Measurements from ENCODE around the gene PRKG1.

The PRKG1 gene

DNA sequence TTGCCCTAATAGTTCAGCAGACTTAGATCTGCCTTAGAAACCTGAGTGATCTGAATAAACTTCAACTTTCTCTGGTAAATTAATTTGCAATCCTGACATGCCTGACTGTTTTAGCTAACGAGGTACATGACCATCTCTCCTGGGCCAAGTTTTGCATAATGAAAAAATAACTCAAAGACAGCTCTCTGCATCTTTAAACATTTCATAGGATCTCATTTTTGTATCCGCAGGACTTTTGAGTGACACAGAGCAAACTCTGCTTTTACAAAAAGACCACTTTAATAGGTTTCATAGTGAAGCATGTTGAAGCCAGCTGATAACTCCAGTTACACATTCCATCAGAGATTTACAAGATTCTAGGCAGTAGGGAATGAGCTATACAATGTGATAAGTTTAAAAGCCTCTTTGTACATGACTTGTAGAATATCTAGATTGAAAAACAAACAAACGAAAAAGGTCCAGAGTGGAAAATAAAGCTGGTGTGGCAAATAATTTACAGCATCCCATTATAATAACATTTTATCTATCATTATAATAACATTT is 2.1 kb downstream of the PRKG1 start:
- no peak for DNase-seq (ENCODE audit: low read depth in 1 of 2, low spot score in 1 of 2)

DNA sequence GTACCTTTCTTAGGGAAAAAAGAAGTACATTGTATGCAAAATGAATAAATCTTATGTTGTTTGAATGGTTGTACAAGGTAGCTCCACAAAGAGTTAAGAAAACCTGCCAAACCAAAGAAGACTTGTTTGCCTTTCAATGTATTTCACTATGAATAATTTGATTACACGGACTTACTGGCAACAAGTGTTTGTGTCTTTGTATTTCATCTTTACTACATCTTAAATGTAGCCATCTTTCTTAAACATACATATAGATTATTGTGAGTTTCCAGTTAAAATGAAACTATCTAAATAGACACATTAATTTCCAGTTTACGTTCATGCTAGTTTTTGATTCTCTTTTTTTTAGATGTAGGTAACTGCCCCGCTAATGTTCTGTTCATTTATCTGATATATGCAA is 2.8 kb downstream of the PRKG1 start:
- no peak for DNase-seq (ENCODE audit: low read depth in 1 of 2, low spot score in 1 of 2)

DNA sequence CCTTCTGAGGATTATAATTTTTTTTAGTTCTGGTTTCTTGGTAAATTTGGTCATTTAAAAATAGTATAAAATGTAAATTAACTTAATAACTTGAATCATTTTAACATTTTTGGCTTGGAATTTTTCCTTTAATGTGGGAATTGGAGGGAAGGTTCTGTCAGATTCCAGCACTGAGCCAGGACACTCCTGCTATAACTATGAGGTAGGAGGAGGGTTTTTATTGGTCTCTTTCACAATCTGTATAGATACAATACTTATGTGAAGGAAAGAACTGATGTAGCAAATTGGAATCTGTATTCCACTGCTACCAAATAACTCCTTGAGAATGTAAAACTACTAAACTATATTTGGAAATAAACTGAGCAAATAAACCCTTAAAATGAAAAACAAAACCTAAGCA is 3.2 kb downstream of the PRKG1 start:
- no peak for DNase-seq (ENCODE audit: low read depth in 1 of 2, low spot score in 1 of 2)

DNA sequence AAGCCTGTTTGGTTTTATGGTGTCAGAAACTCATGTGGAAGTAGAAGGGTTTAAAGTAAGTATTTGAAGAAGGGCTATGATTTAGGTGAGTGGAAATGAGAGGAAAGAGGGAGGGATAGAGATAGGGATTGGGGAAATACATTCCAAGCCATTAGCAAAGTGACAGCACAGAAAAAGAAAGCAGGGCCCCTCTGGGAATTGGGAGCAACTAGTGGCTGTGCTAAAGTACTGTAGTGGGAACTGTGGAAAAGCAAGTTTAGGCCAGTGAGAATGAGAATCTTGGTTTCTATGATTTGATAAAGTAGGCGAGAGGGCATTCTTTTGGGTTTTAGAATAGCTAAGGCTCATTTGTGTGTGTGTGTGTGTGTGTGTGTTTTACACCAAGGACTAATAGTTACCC is 5.0 kb downstream of the PRKG1 start:
- no peak for DNase-seq (ENCODE audit: low read depth in 1 of 2, low spot score in 1 of 2)

DNA sequence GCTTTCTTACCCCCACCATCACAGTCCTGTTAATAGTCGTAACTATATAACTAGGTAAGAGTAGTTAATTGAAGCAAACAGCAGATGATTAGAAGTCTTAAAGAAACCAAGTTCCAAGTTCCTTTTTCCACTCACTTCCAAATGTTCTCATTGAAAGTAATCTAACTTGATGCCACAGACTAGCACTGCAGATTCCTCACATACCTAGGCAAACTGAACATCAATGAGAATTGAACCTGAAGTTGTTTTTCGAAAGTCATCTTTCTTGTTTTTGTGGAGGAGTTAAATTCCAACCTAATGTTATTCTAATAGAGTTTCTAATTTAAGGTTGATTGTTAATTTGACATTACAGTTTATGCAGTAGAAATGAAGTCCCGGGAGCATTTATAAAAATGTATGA is 5.5 kb downstream of the PRKG1 start:
- no peak for DNase-seq (ENCODE audit: low read depth in 1 of 2, low spot score in 1 of 2)

DNA sequence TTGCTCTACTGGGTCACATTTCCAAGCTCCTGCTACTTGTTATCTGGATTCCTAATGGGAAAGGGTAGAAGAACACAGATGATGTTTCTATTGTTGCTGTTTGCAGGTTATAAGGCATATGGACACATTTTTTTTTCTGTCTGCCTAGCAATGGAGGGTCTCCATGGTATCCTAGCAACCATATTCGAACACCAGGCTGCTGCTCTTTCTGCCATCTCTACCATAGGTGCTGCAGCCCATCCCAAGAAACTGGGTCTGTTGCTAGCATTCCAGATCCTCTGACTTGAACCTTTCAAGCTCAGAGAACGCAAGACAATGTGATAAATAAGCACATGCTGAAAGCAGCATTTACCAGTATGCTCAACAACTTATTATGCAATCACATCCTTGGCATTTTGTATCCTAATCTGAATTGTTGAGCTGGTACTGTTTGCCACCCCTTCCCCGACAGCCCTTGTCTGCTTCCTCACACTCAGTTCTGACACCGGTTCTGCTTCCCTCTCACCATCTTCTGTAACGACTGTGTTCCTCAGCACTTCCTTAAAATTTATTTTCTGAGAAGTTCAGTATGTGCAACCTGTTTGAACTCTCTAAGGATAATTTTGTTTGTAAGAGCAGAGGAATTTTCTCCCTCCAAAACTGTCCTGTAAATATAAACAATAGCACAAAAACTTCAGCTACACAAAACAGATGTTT is 6.2 kb downstream of the PRKG1 start:
- DNase-seq (ENCODE audit: low read depth in 1 of 2, low spot score in 1 of 2), result no peak

DNA sequence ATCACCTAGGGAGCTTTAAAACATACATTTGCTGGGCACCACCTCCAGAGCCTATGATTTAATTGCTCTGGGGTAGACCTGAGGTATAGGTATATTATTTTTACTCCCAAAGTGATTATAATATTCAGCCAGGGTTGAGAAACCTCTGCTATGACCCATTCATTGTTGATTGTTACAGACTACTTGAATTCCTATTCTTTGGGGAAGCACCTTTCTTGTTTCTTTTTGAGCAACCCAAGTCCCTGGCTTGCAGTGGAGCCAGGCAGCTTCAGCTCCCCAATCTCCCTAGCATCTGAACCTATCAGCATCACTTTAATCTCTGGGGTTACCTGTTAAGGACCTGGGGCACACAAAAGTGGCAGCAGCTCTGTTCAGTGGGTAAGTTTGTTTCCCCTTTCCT is 8.6 kb downstream of the PRKG1 start:
- no peak for DNase-seq (ENCODE audit: low read depth in 1 of 2, low spot score in 1 of 2)

DNA sequence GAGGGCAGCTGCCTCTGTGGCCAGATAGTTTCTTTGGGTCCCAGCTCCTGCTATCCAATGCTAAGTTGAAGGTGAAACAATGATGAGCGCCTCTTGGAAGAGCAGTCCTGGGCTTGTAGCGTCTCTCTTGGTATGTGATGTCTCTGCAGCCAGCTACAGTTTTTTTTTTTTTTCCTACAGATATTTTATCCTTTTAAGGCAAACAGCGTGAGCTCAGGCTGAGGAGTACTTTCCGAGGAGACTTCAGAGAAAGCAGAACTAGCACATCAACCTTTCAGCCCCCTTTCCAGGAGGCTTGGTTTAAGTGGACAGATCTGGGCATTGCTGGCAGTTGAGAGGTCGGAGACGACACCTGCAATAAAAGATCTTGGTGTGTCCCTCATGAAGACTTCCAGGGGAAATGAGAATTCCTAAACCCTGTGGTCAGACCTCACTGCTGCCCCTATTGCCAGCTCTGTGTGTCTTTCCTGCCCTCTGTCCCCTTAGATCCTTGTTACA is 9.1 kb downstream of the PRKG1 start:
- no peak for DNase-seq (ENCODE audit: low read depth in 1 of 2, low spot score in 1 of 2)

DNA sequence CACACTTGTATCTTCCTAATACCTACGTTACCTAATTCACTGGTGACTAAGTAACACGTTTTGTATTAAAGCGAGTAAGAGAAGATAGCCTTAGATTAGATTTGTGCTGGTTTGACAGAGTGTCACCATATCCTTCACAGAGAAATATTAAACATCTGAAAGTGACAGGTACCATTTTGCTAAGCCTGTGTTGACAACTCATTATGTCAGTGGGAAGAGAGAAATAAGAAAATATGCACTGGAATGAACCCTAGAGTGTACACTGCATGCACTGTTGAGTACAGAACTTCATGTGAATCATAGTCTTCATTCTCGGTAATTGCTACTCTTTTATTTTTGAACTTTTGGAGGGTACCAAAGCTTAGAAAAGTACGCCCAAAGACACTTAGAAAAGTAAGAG is 10.9 kb downstream of the PRKG1 start:
- DNase-seq (ENCODE audit: low read depth in 1 of 2, low spot score in 1 of 2), result no peak

DNA sequence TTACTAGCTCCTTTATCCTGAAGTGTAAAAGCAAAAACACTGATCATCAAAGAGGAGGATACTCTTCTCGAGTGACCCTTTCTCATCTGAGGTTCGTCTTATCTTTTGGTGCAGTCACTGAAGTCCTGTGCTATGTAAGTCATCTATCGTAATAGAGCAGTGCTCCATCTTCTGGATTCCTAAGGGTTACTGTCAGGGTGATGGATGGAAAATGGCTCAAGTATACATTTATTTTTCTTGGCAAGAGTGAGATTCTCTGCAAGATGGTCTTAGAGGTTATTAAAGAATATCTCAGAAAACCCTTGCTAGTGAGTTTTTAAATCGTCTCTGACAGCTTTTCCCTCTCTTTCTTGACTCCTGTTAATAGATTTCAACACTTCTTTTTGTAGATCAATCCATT is 12.4 kb downstream of the PRKG1 start:
- no peak for DNase-seq (ENCODE audit: low read depth in 1 of 2, low spot score in 1 of 2)

DNA sequence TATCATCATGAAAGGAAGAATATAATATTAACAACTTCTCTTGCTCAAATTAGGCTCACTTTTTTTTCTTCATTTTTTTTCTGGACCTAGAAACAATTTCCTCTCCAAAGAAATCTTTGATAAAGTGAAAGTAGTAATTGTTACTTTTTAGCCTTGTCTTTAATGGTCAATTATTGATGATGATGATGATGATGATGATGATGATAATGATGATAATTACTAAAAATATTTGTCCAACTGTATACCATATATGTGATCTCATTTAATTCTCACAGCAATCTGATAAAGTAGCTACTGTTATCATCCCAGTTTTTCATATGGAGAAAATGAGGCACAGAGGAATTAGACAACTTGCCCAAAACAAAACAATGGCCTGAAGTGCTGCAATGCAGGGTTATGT is 12.8 kb downstream of the PRKG1 start:
- DNase-seq (ENCODE audit: low read depth in 1 of 2, low spot score in 1 of 2), result no peak

DNA sequence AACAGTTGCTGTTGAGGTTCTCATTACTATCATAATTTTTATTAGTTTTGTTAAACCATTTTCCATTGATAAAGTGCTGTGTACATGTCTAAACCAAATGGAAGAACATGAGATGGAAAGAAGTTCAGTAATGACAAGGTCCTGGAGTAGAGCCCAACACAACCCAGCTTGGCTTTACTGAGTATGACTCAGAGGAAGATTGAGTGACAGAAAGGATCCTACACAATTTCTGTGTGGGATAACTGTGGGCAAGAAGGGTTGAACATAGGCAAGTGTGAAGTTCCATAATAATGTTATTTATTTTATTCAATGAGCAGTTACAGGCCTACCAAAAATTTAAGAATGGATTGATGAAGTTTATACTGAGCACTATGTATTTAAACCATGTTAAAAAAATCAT is 15.9 kb downstream of the PRKG1 start:
- no peak for DNase-seq (ENCODE audit: low read depth in 1 of 2, low spot score in 1 of 2)

DNA sequence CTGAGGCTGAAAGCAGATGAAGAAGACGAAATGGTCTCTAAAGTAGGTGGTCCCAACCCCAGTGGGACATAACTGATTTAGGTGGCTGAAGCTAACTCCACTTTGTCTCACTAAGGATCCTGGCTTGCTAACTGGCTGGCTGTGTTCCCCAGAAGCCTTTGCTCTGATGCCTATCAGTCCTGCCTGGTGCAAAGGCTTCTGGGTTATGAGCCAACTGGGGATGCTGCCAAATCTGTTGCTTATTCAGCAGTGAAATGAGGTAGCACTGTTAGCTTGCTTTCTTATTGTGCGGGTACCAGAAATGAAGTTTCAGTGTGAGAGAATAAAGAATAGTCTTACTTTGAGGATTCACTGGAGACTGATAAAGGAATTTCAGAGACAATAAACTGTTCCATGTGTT is 18.1 kb downstream of the PRKG1 start:
- no peak for DNase-seq (ENCODE audit: low read depth in 1 of 2, low spot score in 1 of 2)

DNA sequence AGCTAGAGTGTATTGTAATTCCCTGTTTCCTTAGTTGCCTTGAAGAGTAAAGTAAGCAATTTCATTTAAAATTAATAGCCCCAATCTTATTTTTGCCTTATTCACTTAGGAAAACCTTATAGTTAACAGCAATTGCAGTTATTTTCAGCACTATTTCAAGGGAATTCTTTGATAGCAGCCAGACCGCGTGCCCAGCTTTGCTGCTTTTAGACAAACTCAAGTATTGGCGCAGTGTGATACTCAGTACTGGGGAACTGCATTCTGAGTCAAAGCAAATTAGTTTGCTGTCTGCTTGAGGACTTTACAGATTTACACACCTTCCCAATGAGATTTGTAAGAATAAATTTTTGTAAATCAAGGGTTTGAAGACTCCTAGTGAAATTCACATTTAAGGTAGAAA is 21.2 kb downstream of the PRKG1 start:
- no peak for DNase-seq (ENCODE audit: low read depth in 1 of 2, low spot score in 1 of 2)

DNA sequence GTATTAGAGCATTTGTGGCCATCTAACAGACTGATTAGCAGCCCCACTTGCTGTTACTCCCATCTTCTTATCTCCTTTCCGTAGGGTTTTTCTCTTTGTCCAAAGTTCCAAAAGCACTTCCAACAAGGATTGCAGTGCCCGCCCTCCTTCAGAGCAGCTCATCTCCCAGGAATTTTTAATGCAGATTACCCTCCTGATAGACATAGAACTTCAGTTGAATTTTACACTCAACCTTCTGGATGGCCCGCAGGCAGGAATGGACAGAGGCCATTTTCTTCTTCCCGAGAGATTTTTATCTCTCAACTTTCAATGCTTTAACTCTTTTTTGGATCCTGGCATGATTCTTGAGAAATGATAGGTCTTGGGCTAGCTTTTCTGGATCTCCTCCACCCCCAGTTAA is 23.3 kb downstream of the PRKG1 start:
- no peak for DNase-seq (ENCODE audit: low read depth in 1 of 2, low spot score in 1 of 2)

DNA sequence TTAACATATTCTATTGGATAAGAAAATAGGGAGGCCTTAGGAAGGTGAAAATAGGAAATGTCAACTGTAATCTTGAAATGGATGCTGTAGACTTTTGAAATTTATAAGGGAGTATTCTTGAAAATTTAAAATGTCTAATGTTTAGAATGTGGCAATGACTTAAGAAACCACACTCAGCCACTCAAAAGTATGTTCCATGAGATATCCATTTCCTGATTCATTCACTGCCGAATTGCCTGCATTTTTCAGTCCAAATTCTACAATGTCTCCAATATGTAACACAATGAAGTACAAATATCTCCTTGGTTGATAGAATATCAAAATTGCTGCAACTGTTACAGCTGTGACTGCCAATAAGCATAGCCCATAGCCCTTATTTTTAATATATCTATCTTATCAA is 25.9 kb downstream of the PRKG1 start:
- DNase-seq (ENCODE audit: low read depth in 1 of 2, low spot score in 1 of 2), result no peak

DNA sequence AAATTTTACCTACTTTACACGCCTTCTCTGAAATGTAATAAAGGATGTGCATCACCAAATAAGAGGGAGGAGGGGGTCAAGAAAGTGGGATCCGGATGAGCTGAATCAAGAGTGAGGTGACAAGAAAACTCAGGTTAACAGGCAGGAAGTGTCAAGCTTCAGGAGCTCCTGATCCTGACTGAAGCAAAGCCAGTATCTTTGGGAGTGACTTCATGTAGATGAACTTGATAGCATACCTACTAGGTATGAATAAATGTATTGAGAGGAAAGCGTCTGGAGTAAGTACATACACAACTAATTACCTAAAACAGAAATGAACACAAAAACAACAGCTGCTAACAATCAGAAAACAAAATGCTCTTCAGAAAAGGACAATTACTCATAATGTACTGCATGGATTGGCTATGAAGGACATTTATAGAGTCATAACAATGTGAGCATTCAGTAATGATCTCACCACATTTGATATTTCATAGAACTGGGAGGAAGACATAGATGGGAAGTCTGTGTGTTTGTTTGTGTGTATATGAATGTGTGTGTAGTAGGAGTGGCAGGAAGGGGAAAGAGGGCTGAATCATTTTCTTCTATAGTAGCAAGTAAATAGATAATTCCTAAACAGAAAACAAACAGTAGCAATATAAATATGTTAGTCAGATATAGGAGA is 29.4 kb downstream of the PRKG1 start:
- no peak for DNase-seq (ENCODE audit: low read depth in 1 of 2, low spot score in 1 of 2)

DNA sequence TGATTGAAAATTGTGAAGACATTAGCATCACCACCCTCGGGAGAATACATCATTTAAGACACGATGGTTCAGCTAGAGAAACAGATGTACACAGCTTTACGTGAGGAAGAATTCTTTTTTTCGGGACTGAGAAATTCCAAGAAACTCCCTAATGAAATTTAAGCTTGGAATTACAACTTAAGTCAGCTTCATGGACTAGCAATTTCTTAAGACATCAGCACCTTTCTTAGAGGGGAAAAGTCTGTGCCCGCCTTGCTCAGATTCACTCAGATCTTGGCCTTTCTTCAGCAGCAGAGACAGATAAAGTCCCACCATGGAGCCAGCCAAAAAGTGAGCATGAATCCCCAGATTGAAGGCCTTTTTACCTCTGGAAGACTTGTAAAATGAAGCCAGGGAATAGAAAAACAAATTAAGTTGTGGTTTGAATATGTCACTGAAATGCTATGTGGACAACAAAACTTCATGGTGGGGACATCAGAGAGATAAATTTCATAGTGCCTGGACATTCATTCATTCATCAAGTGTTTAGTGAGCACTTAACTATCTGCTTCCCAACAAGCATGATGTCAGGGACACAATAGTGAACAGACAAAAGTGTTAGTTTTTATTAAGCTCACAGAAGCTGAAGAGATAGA is 32.1 kb downstream of the PRKG1 start:
- no peak for DNase-seq (ENCODE audit: low read depth in 1 of 2, low spot score in 1 of 2)

DNA sequence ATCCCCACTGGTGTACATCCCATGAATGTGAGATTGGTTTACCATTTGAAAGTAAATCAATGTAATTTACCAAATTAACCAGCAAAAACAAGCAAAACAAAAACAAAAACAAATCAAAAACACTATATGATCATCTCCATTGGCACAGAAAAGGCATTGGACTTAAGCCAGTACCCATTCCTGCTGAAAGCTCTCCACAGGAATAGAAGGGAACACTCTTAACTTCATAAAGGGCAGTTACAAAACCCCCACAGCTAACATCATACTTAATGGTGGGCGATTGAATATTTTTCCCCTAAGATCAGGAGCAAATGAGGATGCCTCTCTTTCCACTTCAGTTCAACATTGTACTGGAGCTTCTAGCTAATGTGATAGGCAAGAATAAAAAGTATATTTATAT is 34.1 kb downstream of the PRKG1 start:
- DNase-seq (ENCODE audit: low read depth in 1 of 2, low spot score in 1 of 2), result no peak

DNA sequence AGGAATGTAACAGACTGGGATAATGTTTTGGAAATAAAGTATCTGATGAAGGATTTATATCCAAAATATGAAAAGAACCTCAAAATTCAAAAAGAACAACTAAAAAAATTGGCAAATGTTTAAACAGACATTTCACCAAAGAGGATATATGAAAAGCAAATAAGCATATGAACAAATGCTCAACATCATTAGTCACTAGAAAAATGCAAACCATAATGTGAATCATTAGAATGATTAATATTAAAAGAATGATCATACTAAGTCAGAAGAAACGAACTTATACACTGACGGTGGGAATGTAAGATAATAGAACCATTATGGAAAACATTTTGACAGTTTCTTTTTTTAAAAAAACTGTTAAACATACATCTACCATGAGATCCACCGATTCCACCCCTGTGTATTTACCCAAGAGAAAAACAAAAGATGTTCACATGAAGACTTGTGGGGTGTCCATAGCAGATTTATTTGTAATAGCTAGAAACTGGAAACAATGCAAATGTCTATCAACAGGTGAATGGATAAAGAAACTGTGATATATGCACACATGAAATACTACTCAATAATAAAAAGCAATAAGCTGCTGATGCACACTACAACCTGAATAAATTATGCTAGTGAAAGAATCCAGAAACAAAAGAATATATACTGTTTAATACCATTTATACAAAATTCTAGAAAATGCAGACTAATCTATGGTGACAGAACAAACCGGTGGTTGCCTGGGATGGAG is 35.7 kb downstream of the PRKG1 start:
- DNase-seq (ENCODE audit: low read depth in 1 of 2, low spot score in 1 of 2), result no peak

DNA sequence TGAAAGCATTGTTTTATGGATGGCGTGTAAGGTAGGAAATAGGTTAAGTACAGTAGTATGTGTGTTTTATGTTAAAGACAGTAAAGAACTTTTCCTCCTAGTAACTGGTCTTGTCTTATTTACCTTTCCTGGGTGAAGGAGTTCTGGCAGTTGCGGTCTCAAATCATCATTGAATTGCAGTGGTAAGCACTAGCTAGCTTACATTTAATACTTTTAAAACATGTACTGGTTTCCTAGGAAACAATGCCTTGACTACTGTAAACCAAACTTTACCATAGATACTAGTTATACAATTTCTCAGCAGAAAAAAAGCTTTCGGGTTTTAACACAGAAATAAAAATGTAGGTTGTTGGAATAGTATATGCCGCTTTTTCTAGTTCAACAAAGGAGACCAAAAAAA is 37.7 kb downstream of the PRKG1 start:
- no peak for DNase-seq (ENCODE audit: low read depth in 1 of 2, low spot score in 1 of 2)

DNA sequence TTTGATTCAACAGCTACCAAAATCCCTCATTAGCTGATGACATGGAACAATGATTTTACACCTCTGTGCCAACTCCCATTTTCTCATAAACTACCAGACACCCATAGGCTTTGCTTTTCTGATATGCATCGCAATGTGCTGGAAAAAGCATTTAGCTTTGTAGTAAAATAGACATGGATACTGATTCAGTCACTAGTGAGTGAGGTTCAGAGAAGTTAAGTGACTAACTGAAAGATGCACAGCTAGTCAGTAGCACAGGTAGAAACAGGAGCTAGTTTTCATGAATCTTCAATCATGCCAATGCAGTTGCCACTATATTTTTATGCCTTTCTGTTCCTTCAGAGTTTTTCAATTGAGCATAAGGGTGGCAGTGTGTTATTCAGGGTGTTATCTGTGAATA is 38.7 kb downstream of the PRKG1 start:
- DNase-seq (ENCODE audit: low read depth in 1 of 2, low spot score in 1 of 2), result no peak

Measured in activated T-helper 1 cell treated with anti-CD3 and anti-CD28 coated beads, Interleukin-2, amount 50 U/mL, for 16 hours (primary cell).